Testis (tissue), 2 donors: ENCODE data around the gene KCNH2.

Experiments
- CTCF ChIP-seq, 3 experiments: fragments of 450-650 bp in 2 of 3; fragments of 200-600 bp in 1 of 3; sonication (generic) in 1 of 3; IDR thresholded peaks; one replicate each; pipeline ENCODE4 v1.5.1; 2016 to 2019; ENCODE audit warnings: antibody characterized with exemption in 3 of 3, mild to moderate bottlenecking in 2 of 3, moderate library complexity in 1 of 3
- POLR2A ChIP-seq: fragments of 450-650 bp; IDR thresholded peaks from one replicate; pipeline ENCODE4 v1.6.1; 2017; ENCODE audit warnings: antibody characterized with exemption, mild to moderate bottlenecking, moderate library complexity

GRCh38 chr7:150947761-150948651 lies 30.1 kb downstream of the KCNH2 start:
- TF ChIP-seq CTCF (IDR thresholded peaks at IDR 0.05) (no peak), POLR2A (no peak)
